Hematopoietic multipotent progenitor cell (in vitro differentiated cells): ENCODE measurements around the gene PSMD13. TPM values are rescaled to one million over a fixed set of nuclear protein-coding genes. Genes with fewer than 3 reads are reported as not detected.

Experiments used
- DNase-seq, 3 donors: peaks; one replicate each; pipeline ENCODE4 v3.0.0-alpha.2; 2011 to 2015; ENCODE audit warnings: low read depth in 2 of 3, low spot score in 2 of 3
- total RNA-seq: library from RNA; depleted of rRNA; stranded (reverse); fragments of >200 nt; gene quantifications from one replicate; pipeline ENCODE4 v1.2.3, GENCODE V29; 2012

PSMD13 gene
- total RNA-seq, 1 donor = 73.2 TPM

DNA sequence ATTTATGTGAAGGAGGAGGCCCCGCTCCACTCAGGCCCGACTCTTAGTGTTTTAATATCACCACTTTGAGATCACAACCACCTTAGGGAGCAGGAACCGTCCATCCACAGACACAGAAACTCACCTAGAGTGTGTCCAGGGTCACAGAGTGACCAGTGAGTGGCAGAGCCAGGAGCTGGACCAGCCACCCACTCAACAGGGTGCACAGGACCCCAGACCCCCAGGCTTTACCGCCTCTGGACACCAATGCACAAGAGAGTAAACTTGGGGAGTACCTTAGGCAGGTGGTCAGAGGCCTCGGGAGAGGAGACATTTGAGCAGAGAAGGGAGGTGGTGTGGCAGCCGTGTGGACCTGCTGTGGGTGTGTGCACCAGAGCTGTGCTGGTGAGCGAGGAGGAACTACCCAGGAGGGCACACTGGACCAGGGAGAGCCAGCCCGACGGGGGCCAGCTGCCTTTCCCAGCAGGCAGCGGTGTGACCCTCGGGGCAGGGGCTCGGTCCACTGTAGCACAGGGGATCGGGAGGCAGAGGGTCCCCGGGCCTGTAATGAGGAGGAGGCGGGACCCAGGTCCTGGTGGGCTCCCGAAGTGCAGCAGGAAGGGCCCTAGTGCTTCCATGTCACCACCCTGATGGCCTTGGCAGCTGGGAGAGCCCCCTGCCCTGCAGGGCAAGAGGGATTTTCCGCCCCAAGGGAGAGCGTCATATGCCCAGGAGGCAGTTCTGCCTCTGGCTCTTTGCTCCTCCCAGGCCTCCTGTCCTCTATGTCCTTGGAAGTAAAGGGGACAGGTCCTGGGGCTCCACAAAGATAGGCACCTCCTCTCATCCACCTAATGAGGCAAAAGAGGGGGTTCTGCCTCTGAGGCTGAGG is 33.9 kb downstream of the PSMD13 start:
- no peak for DNase-seq

GRCh38 chr11:271319-271715 is 34.5 kb downstream of the PSMD13 start:
- no peak for DNase-seq

DNA sequence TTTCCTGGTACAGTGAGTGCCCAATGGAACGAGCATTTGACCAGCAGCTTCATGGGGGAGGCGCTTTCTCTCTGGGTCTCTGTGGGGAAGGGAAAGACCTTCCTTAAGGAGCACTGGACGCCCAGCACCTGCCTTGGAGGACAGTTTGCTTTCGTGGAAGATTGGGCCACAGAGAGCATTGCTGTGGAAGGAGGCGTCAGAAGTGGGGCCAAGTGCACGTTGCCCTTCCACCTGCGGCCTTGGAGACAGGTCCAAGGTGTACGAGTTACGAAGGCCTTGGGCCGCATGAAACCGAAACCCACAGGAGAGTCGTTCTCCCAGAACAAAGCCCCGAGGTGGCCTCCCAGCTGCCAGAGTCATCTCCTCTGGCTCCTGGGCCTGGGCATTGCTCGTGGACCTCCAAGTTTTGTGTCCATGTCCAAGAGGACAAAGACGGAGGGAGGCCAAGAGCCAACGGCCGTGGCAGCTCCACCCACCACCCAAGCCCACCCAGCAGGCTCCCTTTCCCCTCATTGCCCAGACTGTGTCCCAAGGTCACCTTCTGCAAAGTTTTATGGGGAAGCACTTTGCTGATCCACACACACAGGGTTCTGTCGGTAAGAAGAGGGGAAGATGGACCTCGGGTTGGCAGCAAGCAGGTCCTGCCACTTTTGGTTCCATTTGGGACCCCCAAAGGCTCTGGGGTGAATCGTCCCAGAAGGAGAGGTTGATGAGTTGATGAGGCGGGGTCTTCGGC is 35.6 kb downstream of the PSMD13 start:
- no peak for DNase-seq

GRCh38 chr11:272931-273198 is 36.1 kb downstream of the PSMD13 start:
- no peak for DNase-seq

DNA sequence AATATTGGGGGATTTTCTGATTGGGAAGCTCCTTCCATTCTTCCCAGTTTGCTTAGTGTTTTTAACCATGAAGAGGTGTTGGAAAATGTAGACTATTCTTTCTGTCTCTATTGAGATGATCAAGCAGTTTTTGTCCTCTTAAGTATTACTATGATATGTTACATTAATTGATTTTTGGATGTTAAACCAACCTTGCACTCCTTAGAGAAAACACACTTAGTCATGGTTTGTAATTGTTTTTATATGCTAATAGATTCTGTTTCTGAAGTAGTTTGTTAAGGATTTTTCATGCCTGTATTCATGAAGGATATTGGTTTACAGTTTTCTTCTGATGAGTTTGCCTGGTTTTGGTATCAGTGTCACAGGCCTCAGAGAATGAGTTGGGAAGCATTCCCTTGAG is 39.4 kb downstream of the PSMD13 start:
- no peak for DNase-seq

DNA sequence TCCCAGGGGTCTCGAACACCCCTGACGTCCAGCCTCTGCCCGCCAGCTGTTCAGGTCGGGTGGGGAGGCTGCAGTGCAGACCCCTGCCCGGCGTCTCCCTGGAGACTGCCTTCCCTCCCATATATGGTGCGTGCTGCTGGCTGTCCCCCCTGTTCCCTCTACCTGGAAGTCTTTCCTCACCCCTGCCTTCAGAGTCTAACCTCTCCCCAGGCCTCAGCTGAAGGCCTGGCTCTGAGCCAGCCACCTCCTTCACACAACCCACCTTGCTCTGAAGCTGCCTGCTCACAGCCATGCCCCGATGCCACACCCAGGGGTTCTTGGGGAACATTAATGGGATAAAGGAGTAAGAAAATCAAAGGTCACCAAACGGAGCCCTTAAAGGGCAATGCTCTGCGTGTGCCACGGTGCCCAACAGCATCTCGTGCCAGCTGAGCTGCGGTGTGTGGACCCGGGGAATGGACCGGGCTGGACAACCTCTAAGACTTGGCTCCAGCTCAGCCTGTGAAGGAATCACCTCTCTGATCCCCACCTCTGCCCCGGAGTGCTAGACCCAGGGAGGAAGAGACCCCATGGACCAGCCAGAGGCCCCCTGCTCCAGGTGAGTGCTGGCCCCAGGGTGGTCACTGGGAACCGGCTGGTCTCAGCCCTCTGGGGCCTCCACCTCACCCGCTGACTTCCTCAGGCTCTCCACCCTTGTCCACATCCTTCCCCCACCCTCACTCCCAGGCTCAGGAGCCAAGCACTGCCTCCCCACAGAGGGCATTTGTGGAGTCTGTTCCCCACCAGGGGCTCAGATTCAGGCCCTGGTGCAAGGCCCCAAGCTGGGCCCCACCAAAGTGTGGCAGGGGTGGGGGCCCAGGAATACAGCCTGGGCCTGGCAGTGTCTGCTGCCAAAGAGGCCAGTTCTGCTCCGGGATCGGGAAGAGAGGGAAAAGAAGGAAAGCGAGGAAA is 41.5 kb downstream of the PSMD13 start, which contains the start of gene NLRP6:
TSS of gene NLRP6 (plus strand) at position 407 of the 951 bp plus-strand sequence. CDS start at position 570, 163 bp downstream.
- no peak for DNase-seq

DNA sequence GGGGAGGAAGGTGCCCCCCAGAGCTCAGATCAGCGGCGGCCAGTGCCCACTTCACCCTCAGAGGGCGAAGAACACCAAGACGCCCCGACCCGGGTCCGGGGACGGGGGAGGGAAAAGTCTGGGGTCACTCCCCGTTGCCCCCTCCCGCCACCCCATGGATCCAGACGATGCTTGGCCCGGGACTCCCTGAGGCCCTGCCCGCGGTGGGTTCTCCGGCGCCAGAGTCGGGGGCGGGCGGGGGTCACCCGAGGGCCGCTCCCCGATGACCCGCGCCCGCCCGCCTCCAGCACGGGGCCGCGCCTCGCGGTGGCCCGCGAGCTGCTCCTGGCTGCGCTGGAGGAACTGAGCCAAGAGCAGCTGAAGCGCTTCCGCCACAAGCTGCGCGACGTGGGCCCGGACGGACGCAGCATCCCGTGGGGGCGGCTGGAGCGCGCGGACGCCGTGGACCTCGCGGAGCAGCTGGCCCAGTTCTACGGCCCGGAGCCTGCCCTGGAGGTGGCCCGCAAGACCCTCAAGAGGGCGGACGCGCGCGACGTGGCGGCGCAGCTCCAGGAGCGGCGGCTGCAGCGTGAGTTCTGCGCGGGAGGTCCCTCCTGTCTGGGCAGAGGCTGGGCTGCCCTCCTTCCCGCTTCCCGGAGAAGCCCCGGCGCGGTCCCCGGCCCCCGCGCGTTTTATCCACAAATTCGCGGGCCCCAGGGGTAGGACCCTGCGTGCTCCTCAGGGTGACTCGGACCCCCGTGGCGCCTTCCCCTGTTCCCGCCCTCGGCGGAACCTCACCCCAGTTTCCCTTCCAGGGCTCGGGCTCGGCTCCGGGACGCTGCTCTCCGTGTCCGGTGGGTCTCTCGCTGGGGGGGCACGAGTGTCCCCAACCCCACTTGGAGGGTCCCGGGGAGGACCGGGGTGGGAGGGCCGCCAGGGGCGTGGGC is 42.5 kb downstream of the PSMD13 start:
- DNase-seq = peak in 1 of 3 donors; percentile 16

DNA sequence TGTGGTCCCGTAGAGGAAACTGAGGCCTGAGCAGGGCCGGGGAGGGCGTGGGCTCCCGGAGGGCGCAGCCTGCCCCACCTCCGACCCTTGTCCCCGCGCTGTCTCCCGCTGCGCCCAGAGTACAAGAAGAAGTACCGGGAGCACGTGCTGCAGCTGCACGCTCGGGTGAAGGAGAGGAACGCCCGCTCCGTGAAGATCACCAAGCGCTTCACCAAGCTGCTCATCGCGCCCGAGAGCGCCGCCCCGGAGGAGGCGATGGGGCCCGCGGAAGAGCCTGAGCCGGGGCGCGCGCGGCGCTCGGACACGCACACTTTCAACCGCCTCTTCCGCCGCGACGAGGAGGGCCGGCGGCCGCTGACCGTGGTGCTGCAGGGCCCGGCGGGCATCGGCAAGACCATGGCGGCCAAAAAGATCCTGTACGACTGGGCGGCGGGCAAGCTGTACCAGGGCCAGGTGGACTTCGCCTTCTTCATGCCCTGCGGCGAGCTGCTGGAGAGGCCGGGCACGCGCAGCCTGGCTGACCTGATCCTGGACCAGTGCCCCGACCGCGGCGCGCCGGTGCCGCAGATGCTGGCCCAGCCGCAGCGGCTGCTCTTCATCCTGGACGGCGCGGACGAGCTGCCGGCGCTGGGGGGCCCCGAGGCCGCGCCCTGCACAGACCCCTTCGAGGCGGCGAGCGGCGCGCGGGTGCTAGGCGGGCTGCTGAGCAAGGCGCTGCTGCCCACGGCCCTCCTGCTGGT is 43.4 kb downstream of the PSMD13 start:
- DNase-seq = peak in 1 of 3 donors; percentile 52

- peak in 1 of 3 donors; percentile 26 for DNase-seq
These were observed 44.1 kb downstream of the PSMD13 start for GRCh38 chr11:280706-281485.

DNA sequence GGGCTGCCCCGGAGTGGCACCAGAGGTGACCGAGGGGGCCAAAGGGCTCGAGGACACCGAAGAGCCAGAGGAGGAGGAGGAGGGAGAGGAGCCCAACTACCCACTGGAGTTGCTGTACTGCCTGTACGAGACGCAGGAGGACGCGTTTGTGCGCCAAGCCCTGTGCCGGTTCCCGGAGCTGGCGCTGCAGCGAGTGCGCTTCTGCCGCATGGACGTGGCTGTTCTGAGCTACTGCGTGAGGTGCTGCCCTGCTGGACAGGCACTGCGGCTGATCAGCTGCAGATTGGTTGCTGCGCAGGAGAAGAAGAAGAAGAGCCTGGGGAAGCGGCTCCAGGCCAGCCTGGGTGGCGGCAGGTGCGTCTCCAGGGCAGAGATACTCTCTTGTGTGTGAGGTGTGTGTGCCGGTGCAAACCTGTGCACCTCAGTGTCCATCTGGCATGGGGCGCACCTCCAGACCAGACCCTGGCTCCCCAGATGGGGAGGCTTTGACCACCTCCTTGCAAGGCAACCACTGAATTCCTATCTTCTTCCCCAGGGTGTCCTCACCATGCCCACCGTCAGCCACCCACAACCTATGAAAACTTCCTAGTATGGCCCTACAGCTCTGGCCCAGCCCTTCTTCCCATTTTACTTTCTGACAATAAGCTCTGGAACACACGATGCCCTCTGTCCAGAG is 44.8 kb downstream of the PSMD13 start:
- DNase-seq = no peak

- DNase-seq = no peak
These were observed 45.4 kb downstream of the PSMD13 start for GRCh38 chr11:282171-282570.

GRCh38 chr11:282630-283360 is 46.0 kb downstream of the PSMD13 start:
- no peak for DNase-seq

- DNase-seq = no peak
These were observed 46.8 kb downstream of the PSMD13 start for GRCh38 chr11:283405-284104.

DNA sequence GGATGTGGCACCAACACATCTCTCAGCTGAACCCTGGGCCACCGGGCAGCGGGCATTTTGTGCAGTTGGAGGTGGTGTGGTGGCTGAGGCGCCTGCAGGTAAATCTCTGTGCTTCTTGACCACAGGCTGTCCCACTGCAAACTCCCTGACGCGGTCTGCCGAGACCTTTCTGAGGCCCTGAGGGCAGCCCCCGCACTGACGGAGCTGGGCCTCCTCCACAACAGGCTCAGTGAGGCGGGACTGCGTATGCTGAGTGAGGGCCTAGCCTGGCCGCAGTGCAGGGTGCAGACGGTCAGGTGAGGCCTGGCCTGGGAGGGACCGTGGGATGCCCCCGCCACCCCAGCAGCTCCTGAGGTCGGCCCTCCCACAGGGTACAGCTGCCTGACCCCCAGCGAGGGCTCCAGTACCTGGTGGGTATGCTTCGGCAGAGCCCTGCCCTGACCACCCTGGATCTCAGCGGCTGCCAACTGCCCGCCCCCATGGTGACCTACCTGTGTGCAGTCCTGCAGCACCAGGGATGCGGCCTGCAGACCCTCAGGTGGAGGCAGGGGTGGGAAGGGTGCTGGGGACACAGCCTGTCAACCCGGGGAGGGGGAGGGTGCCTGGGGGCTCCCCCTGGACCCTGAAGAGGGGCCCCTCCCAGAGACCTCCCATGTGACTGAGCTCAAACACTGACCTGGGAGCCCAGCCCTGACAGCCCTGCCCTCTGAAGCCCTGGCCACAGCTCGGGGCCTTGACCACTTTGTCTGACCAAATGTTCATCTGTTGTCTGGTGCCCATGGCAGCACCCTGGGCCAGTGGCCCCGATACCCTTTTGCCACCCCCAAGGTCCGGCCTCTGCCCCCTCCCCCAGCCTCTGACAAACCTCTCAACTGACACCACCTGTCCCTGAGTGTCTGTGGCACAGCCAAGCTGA is 47.6 kb downstream of the PSMD13 start:
- no peak for DNase-seq
